HG03135 (cell line): ENCODE data around the gene ARSI.

Experiments used
- ATAC-seq: cut with Tn5 transposase; IDR thresholded peaks from one replicate; pipeline ENCODE4 v1.9.1; 2021; ENCODE audit warnings: mild to moderate bottlenecking, moderate library complexity; ENCODE audit not compliant: unreplicated experiment

ARSI gene

DNA sequence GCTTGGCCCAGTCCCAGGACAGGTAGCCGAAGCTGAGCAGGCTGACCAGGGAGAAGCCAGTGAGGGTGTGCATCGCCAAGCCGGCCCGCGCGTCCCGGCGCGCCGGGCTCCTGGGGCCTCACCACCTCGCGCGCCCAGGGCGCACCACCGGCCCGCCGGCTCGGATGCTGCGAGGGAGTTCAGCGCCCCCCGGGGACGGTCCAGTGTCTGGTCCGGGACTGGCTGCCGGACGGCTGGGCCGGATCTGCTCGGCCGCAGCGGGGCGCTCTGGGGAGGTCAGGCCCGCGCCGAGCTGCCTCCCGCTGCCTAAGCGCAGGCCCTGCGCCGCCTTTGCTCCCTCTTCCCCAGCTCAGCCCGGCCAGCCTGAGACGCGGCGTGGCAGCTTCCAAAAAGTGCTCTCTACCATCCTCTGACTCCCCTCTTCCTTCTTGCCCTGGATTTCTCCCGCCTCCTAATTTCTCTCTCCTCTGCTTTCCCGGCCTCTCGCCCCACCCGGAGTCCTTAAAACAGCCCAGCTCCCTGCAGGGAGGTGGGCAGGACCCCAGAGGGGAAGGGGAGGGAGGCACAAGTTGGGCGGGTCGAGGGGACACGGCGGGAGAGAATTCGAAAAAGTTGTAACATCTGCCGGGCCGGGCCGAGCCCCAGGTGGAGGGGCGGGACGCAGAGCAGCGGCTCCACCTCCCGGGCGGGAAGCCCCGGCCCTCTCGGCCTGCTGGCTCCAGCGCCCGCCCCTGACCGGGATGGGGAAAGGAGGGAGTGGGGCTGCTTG, at the start of gene ARSI:
ARSI (minus strand) TSS at position 605 of the 769 bp plus-strand sequence; CDS start at position 73, 532 bp downstream.
- ATAC-seq = no peak

DNA sequence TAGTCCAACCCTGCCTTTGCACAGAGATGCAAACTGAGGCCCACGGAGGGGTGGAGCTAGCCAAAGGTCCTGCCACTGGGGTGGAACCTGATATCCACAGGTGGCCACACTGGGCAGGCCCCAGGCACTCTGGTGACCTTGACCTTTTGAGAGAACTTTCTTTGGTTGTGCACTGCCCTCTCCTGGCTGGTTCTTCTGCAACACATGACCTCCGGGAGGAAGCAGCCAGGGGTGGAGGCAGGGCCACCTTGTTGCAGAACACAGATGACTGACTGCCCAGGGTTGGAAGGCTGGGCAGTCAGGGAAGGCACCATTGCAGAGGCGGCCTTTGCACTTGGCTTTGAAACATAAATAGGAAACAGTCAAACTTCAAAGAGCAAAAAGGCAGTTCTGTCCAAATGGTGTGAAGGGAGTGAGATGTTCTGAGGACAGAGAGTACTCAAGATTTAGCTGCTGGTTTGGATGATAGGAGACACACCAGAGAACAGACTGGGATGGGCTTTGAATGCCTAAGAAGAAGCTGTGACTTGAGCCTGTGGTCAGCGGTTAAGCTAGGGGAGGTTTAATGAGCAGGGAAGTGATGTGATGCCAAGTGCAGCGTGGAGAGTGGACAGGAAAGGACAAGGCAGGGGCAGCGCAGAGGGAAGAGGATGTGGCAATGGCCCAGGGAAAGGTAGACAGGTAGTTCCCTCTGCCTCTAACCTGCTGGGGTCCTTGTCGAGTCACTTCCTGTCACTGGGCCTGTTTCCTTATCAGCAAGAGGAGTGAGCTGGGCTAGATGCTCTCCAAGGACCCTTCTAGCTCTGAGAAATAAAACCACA, 48.0 kb upstream of the ARSI start:
- peak; percentile 82 for ATAC-seq

DNA sequence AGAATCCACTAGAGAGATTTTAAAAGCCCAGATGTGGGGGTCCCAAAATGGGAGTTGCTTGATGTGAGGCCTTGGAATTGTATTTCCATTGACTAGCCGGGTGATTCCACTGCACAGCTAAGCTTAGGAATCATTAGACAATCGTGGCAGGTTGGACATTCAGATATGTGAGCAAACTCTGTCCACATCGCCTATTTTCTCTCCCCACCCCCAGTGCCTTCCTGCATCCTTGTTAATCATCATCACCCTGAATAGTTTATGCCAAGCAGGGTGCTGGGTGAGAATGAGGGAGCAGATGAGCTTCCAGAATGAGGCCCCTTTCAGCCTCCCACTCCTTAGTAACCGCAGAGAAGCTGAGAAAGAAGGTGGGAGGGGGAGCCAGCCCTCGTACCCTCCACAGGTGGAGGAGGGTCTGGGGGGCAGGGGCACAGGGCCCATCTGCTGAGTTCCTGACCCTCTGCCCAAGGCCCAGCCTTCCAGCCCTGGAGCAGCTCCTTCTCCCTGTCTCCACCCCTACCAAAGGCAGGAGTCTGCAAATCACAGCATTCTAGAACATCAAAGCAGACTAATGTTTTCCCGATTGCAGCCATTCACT, 47.1 kb upstream of the ARSI start:
- no peak for ATAC-seq

DNA sequence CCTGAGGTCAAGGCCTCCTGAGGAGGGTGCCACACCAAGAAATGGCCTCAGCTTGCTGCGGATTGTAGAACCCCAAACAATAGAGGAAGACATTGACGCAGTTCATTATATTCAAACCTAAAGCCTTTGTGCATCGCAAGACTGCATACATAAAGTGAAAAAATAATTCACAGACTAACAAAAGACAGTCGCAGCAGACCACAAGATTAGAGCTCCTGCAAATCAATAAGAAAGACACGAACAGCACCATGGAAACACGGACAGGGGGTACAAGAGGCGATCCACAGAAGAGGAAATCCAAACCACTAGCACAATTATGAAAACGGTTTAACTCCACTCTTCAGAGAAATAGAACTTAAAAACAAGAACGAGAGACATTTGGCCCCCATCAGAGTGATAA, 44.7 kb upstream of the ARSI start:
- no peak for ATAC-seq

DNA sequence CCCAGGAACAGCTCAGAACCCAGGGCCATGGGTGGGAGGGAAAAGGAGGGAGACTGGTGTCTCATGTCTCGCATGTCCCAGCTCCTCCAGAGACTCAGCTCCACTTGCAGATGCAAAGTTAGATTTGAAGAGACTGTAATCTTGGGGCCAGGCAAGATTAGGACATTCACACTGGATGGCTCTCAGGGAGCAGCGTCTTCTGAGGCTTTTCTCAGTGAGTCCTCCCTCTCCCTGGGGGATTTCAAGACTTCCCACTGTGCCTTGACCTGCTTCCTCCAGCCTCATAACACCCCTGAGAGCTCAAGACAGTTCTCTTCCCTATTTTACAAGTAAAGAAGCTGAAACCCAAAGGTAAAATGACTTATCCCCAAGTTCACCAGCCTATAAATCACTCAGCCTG, 44.3 kb upstream of the ARSI start:
- ATAC-seq = no peak

DNA sequence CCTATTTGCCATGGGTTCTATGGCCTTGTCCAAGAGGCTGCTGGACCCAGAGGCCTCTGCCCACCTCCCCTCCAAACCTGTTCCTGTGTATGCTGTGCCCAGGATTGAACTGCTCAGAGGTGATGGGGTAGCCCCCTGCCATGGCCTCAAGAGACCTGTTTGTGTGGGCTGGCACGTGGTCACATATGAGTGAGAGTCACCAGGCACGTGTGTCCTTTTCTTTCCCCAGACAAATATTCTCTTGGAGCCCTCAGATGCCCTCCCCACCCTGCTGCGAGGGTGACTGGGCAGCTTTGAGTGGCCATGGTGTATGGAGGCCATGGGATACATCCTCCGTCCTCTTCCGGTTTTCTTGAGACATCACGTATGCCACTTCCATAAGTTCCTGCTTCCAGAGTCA, 43.9 kb upstream of the ARSI start:
- ATAC-seq = no peak

DNA sequence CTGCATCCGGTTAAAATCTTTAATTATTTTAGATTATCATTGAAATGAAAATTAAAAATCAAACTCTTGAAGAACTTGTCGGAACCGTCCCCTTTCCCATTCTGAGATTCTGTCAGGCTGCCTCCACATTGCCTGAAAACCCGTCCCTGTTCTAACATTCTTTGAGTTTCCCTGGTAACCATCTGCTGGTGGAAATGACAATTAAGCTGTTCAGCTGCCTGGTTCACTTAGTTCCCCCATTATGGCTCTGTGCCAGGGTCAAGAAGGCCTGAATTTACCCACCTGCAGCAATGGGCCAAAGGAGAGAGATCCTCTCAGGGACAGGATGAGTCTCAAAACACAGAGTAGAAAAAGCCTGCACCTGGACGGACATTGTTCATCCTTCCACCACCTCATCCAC, 43.0 kb upstream of the ARSI start:
- no peak for ATAC-seq

DNA sequence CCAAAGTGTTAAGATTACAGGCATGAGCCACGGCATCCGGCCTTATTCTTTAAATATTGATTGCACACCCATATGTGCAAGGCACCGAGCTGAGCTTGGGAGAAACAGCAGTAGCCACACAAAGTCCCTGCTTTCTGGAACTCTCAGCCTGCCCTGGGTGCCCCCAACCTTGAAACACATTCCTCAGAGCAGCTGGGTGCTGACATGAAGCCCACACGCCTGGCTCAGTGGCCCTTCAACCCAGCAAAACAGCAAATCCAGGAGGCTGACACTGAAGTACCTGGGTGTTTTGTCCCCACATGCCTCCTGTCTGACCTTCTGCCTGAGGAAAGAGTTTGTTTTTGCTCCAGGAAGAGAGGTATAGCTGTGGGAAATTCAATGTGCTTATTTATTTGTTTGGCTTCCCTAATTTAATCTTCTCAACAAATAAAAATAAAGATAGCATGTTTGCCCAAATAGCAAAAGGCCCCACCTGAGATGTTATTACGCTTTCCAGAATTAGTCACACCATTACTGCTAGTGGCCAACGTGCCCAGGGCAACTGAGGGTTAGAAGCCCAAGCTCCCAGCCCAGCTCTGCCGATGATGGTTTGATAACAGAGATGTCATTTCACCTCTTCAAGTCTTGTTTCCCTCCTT, 41.4 kb upstream of the ARSI start:
- no peak for ATAC-seq

DNA sequence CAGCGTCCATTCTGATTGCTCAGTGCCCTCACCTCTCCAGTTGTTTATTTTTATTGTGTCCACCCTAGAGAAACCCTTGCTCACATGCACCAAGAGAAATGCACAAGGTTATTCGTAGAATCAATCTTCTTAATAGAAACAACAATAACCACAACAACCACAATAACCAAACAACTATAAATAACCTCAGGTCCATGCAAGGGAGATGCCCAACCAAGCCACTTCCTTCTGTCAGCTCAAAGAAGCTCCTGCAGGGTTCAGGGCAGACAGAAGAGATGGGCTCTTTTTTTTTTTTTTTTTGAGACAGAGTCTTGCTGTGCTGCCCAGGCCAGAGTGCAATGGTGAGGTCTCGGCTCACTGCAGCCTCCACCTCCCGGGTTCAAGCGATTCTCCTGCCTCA, 39.9 kb upstream of the ARSI start:
- no peak for ATAC-seq

DNA sequence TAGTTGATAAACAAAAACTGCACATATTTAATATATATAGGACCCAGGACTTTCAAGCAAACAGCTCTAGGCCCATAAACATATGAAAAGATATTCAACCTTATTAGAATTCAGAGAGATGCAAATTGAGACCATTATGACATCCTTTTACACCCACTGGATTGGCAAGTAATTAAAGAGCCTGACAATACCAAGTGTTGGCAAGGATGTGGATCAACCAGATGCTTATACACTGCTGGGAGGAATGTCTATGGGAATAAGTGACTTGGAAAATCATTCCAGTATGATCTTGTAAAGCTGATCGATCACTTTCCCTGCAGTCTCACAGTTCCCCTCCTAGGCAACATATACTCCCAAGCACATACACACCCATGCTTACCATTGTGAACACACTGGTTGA, 39.3 kb upstream of the ARSI start:
- no peak for ATAC-seq

DNA sequence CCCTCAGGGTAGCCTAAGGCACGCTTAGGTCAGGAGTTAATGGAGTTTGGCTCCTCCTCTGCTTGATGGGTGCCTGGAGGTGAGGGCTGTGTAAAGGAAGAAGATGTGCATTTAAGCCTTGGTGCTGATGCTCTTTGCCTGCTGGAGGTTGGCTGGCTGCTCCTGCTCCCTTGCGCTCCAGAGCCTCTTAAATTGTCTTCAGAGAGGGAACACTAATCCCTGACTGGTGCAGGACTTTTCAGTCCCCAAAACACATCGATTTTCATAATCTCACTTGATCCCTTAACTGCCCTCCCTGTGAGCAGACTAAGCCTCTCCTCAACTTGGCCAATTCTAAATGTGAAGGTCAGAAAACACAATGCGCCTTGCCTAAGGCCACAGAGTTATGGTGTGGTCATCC, 38.6 kb upstream of the ARSI start:
- no peak for ATAC-seq

DNA sequence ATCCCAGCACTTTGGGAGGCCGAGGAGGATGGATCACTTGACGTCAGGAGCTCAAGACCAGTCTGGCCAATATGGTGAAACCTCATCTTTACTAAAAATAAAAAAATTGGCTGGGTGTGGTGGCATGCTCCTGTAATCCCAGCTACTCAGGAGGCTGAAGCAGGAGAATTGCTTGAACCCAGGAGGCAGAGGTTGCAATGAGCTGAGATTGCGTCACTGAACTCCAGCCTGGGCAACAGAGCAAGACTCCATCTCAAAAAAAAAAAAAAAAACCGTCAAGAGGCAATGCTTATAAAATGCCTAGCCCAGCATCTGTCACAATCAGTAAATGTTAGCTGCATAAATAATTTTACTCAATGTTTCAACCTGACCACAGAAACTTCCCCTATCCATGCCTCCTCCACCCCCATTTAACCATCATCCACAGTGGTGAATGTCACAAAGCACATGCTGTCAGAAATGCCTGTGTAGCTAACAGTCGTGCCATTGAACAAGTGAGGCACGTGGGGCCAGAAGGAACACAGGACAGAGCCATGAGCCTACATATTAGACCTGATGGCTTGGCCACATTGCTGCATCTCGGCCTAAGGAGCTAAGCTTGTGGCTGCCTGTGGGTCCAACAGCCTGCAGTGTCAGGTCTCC, 38.0 kb upstream of the ARSI start:
- no peak for ATAC-seq

DNA sequence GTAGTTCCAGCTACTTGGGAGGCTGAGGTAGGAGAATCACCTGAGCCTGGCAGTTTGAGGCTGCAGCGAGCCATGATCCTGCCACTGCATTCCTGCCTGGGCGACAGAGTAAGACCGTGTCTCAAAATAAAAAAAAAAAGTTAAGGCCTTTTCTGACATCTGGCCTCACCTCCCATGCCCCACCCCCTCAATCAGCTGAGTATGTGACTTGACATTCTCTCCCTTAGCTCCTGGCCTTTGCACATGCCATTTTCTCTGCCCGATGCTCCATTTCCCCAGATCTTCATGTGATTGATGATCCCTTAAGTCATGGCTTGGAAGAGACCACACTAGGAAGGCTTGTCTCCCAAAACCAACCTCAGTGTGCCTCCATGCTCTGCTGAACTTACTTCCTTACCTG, 37.1 kb upstream of the ARSI start:
- ATAC-seq = no peak

DNA sequence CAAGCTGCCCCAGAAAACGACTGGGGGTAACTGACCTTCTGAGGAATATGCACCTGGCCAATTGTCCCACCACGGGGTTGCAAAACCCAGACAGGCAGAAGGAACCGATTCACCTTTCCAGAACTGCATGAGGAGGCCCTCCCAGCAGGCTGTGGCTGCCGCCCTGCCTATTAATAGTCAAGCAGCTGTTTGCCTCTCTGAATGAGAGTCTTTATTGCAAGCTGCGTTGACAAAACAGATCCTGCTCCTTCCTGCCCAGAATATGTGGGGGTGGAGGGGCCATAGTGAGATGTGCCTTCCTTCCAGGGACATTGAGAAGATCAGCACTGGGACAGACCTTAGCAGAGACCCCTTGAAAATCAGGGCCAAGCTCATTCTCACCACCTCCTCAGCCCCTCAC, 36.5 kb upstream of the ARSI start:
- no peak for ATAC-seq

DNA sequence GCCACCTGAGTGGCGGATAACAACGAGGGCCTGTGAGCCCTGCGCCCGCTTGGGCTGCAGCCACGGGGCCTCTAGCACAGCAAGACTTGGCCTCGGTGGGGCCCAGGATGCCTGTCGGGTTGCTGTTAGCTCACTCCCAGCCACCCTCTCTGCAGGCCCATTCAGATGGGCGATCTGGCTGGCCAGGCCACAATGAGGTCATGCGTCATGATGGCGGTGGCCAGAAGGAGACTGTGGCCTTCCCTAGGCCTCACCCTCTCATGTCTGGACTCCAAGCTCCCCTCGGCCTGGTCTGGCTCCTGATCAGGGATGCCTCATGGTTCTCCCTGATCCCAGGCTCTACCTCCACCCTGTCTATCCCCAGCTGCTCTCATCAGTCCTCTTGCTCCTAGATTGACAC, 35.8 kb upstream of the ARSI start:
- ATAC-seq = no peak

DNA sequence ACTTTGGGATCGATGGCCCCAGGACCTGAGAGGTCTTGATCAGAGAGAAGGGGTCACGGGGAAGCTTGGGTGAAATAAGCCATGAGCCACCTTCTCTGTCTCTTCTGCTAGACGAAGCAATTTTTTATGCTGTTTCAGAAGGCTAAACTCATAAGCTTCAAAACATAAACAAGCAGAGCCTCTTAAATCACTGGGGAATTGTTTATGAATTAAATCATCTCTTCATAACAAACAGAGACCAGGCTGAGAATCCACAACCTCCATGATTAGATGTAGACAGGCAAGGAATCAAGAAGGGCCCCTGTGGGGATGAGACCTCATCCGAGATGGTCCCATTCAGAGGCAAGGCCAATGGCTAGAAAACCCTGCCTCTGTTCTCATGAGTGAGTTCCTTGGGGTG, 33.1 kb upstream of the ARSI start:
- no peak for ATAC-seq

DNA sequence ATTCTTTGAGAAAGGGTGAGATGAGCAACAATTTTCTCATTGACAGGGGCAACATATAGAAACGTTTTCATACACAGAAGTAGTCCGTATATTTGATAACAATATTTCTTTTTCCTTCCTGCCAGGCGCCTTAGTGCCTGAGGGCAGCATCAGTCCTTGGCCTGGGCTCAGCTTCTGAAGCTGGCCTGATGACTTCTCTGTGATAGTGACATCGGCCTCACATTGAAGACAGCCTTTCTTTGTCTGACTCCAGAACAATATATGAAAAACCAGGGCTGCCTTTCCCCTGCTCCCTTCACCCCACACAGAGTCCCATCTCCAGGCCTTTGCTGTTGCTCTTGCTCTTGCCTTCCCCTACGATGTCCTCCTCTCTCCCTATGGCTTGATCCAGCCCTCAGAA, 30.7 kb upstream of the ARSI start:
- no peak for ATAC-seq

DNA sequence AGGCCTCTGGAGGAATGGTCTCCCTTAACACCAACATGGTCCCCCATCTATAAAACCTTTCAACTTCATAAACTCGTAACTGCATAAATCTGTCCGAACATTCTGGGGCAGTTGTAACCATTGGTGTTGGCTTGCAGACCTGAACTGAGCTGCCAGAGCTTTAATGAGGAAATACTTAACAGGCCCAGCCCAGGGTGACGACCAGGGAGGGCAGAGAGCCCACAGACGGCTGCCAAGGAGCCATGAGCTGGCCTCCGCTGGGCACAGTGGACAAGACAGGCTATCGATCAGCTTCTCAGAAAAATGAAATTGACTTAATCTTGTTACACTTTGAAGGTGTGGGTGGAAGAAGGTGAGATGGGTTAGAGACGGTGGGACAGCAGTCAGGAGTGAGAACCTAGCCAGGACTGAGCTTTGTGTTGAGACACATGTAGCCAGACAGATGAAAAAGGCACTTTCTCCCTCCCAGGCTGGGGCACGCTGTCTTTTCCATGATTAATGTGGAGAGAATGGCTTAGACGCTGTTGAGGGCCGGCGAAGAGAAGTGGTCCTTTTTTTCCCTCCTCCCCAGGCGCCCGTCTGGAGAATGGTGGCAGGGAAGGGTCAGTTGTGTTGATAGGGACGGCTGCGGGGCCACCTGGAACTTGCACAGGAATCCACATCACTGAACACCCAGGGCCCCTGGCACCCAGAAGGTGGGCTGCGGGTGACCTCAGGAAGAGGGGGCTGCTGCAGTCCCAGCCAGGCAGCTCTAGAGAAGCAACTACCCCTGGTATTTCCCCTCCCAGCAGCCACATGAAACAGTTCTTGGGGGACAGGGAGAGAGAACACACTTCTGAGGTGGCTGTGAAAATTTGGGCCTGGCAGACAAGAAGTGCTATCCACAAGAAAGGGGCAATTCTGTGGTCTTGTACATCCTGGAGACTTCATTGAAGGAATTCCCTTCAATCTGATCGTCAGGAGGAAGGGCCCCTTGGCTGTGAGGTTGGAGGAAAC, 27.5 kb upstream of the ARSI start:
- no peak for ATAC-seq

DNA sequence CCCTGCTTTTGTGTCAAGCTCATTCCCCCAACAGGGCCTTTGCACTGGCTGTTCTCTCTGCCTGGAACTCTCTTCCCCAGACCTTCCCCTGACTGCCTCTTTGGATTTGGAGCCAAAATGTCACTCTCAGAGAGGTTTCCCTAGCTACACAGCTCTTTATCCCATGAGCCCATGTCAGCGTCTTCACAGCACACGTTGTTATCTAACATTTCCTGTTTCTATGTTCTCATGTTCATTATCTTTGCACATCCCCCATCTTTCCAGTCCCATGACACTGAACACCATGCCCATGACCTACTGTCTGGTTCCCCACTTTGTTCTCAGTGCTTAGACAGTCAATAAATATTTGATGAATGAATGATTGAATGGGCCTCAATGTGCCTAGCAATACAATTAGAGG, 26.3 kb upstream of the ARSI start:
- no peak for ATAC-seq

DNA sequence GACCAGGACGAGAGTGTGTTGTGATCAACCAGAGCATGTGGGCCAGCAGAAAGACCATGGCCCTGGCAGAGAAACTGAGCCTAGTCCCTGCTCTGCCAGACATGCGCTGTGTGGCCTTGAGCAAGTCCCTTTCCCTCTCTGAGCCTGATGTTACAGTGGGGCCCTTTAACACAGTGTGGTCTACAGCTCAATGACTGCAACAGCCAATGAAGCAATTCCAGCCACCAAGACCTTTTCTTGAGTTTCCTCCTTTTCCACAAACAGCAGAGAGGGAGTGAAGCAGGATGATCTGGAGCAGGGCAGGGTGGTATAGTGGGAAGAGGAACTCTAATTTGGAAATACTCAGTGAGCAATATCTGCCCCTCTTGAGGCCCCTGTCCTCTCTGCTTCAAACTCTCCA, 25.8 kb upstream of the ARSI start:
- ATAC-seq = no peak
